GM18519 (cell line): ENCODE results near the gene PARD3B.

Experiments
- ATAC-seq: cut with Tn5 transposase; IDR thresholded peaks from one replicate; pipeline ENCODE4 v1.9.1; 2021; ENCODE audit warnings: mild to moderate bottlenecking, moderate library complexity; ENCODE audit not compliant: unreplicated experiment, low FRiP score

The PARD3B gene

DNA sequence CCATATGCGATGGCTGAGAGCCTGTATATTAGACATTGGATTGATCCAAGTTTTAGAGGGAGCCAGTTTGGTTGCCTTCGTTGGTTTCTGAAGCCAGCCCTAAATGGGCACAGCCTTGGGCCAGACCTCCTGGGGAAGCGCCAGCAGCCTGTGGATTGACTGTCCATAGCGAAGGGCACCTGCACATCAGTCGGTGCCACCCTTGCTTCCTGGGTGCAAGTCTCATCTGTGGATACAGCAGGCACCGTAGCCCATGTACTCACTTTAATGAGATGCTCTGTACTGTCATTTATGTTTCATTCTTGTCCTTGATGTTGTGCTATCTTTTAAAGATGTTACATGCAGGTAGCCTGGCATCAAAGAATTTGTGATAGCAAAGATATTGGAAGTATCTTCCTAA, 600.6 kb downstream of the PARD3B start:
- no peak for ATAC-seq

GRCh38 chr2:205148755-205149154, 603.5 kb downstream of the PARD3B start:
- ATAC-seq = no peak

DNA sequence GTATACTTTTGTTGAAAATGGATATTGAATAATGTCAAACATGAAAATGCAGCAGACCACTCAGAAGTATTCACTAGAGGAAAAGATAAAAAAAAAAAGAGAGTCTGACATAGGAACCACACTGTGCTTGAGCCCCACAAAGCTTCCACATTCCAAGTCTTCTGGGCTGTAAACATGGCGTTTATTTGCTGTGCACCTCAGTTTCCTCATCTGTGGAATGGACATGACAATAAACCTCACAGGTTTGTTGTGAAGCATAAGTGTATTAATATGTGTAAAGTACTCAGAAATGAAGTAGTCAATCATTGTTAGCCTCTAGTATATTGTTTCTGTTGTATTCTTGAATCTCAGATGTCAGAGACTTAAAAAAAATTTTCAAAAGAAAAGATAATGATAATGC, 611.2 kb downstream of the PARD3B start:
- no peak for ATAC-seq

DNA sequence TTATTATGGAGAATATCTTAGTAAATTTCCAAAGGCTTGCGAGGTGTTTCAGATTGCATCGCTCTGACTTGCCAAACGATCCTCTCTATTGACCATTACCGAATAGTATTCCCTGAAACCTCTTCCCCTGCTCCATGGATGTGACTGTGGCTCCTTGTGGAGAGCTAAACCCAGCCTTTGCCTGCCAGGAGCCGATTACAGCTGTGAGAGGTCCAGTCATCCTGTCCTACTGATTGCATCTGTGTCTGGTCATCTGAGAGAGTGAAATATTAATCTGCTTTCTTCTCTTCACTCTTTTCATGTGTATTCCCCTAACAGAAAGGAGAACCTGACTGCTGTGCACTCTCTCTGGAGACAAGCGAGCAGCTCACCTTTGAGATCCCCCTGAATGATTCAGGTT, 613.1 kb downstream of the PARD3B start:
- ATAC-seq = no peak

- ATAC-seq = no peak
Measured at GRCh38 chr2:205161156-205161839, 616.0 kb downstream of the PARD3B start.

DNA sequence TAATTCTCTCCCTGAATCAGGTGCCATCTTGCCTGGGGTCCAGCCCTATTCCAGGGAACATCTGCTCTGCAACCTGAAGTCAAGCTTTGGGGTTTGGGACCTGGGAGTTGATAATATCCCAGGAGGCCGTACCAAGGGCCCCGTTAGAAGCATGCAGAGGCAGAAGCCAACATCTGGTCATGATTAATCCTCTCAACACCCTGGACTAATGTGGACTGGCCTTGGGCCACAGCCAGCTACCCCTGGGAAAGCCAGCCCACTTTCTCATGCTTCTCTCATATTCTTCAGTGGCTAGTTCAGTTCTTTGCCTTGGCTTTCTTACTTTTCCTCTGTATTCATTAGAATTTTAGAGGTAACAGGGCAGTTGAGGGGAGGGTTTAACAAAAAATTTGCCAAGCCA, 621.5 kb downstream of the PARD3B start:
- no peak for ATAC-seq

GRCh38 chr2:205169012-205169411, 623.7 kb downstream of the PARD3B start:
- ATAC-seq = no peak

- no peak for ATAC-seq
Measured at GRCh38 chr2:205169464-205169863, 624.2 kb downstream of the PARD3B start.

GRCh38 chr2:205170399-205170798, 625.1 kb downstream of the PARD3B start:
- no peak for ATAC-seq

DNA sequence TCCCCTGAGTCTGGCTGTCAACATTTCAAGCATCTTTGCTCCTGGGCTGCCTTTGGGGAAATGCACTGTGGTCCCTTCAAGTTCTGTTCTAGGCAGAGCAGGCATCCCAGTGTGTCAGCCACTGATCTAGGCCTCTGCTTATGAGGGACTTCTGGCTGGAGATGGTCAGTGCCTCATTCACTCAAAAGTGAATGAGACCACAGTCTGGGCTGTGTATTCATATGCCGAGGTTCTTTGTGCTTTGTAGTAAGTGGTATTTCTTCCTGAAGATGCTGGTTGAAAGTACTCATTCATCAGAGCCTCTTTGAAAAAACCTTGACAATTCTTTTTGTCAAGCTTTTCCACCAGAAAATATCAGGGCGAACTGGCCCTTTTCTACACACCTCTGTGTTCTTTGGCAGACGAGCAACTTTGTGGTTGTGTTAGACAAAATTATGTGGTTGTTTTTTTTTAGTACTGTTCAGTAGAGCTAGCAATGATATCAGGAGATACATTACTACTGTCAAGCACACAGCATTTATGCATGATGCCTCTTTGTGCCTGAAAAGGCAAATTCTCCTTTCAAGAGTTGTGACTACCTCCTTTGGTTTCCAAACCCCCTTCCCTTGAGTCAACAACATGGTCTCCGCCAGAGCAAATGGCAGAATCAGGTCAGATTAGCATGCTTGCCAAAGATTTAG, 626.1 kb downstream of the PARD3B start:
- no peak for ATAC-seq

GRCh38 chr2:205175831-205176230, 630.6 kb downstream of the PARD3B start:
- ATAC-seq = no peak

DNA sequence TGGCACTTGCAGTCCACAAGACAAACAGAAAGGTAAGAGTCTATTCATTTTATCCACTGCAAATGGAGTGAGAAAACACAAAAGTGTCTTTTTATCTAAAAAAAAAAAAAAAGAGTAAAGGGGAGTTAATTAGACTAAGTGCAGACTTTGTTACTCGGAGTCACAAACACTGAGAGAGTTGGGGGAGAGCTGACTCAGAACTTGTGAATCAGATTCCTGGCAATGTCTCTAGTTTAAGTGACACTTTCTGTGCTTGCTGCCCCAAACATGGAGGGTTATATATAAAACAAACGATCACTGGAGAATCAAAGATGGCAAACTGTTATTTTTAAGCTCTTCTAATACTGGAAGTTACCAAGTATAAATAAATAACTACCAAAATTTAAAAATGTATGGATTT, 631.3 kb downstream of the PARD3B start:
- ATAC-seq = no peak

- ATAC-seq = no peak
Measured at GRCh38 chr2:205177546-205177945, 632.3 kb downstream of the PARD3B start.

DNA sequence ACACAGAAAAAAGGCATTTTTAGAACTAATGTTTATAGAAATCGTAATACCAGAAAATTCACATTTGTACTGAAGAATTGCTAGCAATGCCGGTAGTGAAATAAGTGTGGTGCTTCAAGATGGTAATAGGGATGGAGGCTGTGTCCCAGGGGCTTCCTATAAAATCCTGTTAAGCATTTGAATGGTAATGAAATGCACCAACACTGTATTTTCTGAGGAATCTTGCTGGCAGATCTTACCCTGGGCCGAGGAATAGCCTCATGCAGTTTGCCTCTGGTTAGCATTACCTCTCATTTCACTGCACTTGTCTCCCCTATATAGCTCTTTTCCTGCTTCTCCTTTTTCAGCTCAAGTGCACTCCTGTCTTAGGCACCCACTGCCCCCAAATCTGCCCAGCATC, 635.5 kb downstream of the PARD3B start:
- ATAC-seq = no peak

- no peak for ATAC-seq
Measured at GRCh38 chr2:205187731-205188130, 642.5 kb downstream of the PARD3B start.

DNA sequence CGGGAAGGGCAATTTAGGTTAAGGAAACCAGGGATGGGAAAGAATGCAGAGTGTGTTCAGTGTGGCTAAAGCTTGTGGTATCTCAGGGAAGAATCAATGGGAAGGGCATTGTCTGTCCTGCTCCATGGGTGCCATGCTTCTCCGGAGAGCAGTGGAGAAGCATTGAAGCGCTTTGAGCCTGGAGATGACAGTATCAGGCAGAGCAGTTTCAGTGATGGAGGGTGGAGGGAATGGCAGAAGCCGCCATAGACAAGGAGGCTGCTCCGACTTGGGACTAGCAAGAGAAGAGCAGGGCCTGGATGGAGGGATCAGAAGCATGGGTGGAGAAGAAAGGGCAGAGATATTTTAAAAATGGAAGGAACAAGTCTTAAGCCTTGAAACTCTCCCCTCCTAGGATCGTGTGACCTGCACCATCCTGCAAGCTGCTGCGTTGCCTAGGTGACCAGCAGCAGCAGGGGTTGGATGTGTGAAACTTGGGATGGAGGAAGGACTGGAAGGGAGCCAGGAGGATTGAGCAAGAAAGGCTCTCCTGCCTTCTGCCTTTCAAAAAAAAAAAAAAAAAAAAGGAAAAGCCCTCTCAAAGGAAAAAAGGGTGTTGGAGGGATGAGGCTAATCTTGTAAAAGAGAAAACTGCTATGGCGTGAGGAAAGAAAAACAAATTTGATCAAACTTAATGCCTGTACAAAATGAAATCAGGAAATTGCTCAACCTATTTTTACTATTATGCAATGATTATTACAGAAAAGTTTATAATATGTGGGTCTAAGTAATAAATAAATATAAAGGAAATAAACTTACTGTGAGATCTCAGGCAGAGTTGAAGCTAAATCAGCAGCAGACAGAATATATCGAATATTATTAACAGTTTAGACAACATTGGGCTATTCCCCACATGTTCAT, 643.2 kb downstream of the PARD3B start:
- no peak for ATAC-seq

GRCh38 chr2:205189301-205189700, 644.0 kb downstream of the PARD3B start:
- ATAC-seq = no peak

DNA sequence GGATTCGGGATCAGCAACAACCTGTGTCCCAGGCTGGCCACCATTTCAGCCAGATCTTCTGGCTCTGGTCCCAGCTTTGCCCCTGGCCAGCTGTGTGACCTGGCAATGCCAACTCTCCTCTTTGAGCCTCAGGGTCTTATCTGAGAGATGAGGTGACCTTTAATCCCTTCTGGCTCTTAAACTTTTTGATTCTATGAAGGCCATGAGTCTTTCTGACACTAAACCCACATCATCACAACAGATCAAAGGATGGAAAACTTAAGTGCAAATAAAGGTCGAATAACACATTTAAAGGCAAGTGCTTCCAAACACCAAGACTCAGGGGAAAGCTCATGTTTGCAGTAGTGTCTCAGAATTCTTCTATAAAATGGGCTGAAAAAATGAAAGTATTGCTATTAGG, 645.3 kb downstream of the PARD3B start:
- ATAC-seq = no peak

- ATAC-seq = no peak
Measured at GRCh38 chr2:205193125-205193835, 648.0 kb downstream of the PARD3B start.

- no peak for ATAC-seq
Measured at GRCh38 chr2:205193836-205194228, 648.6 kb downstream of the PARD3B start.
